Measurements from ENCODE around the gene DAB1.
"Not testable (repeated sequence)": the region's sequence is repeated elsewhere in the genome, so short reads cannot be mapped to it uniquely, and the experiment has no call there.

- TF ChIP-seq SP1 (IDR thresholded peaks at IDR 0.05); CTBP1 (IDR thresholded peaks at IDR 0.05; ENCODE audit: borderline replicate concordance); L3MBTL2 (conservative IDR thresholded peaks at IDR 0.05): not testable (repeated sequence)
Measured at GRCh38 chr1:57087660-57088059, 336.2 kb downstream of the DAB1 start.
